ENCODE results near the gene BBS7. TPM values are rescaled to one million over a fixed set of nuclear protein-coding genes. Genes with fewer than 3 reads are reported as not detected.

BBS7 gene
- total and polyA plus RNA-seq, 2 of the 13 experiments (the other 11 are each of a cell fraction or from before 2014, with no cell fraction given) = 9.0 to 15.7 TPM

DNA sequence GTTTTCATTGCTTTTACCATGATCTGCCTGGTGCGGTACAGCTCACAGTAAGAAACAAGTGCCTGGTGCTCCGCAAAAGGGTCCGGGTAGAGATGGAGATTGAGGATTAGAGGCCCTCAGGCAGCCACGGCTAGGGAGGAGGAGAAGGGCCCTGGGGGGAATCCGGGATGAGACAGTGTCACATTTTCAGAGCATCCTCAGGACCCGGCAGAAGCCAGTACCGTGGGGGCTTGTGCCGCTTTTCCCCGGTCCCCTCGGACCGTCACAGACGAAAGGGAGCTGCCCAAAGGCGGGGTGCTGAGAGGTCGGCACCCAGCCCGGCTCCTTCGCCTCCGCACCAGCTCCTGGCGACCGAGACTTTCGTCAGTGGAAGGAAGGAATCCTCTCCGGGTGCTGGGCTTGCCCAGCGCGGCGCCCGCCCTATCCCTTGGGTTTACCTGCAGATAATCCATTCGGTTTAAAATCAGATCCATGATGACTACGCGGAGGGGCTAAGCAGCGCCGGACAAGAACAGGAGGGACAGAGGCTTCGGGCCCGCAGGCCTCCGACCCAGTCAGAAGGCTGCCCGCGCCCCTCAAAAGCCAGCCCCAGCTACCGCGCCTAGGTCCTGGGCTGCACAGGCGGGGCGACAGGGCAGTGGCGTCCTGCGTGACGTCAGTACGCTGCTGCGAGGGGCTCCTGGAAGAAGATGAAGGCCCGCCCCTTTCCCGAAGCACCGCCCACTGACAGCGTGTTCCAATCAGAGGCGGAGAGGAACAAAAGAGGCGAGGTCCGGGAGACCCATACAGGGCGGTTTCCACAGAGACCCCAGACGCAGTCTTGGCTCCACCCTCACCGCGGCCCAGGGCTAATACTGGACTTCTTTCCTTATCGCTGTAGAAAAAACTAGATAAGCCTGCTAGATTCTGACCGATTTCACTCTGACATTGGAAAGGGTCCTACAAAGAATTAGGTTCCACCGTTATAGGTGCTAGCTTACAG lies at the start of gene BBS7 (continued):
- TF ChIP-seq SOX6 (IDR thresholded peaks at IDR 0.05) = no peak
- TF ChIP-seq SOX6 (CRISPR knock-in tag; IDR thresholded peaks at IDR 0.05) = peak; percentile 48
- TF ChIP-seq ZNF619 (CRISPR knock-in tag; IDR thresholded peaks at IDR 0.05) = no peak
- peak; percentile 62; the same call in 1 of the 2 replicates for TF ChIP-seq RNF2 (conservative IDR thresholded peaks at IDR 0.05; ENCODE audit: low read depth)
- TF ChIP-seq, protein P1, sequence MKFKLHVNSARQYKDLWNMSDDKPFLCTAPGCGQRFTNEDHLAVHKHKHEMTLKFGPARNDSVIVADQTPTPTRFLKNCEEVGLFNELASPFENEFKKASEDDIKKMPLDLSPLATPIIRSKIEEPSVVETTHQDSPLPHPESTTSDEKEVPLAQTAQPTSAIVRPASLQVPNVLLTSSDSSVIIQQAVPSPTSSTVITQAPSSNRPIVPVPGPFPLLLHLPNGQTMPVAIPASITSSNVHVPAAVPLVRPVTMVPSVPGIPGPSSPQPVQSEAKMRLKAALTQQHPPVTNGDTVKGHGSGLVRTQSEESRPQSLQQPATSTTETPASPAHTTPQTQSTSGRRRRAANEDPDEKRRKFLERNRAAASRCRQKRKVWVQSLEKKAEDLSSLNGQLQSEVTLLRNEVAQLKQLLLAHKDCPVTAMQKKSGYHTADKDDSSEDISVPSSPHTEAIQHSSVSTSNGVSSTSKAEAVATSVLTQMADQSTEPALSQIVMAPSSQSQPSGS (CRISPR knock-in tag; IDR thresholded peaks at IDR 0.05) = peak; percentile 83
- 0 out of 2 replicates have a peak, but pooled peaks have one; percentile 54 for TF ChIP-seq TP53 (CRISPR knock-in tag; conservative IDR thresholded peaks at IDR 0.05)
- TF ChIP-seq ZNF331 (CRISPR knock-in tag; IDR thresholded peaks at IDR 0.05) = peak; percentile 33; the same call in 1 of the 2 replicates
- peak; percentile 79 for TF ChIP-seq YEATS4 (CRISPR knock-in tag; IDR thresholded peaks at IDR 0.05; ENCODE audit: borderline replicate concordance)
- peak; percentile 24; the same call in 1 of the 2 replicates for TF ChIP-seq MED1 (CRISPR knock-in tag; IDR thresholded peaks at IDR 0.05)
- TF ChIP-seq MAFF (IDR thresholded peaks at IDR 0.05; ENCODE audit: low read depth, low read length) = no peak
- no peak for TF ChIP-seq ZFAT (CRISPR knock-in tag; conservative IDR thresholded peaks at IDR 0.05)
- no peak for TF ChIP-seq ZNF879 (CRISPR knock-in tag; IDR thresholded peaks at IDR 0.05)
- TF ChIP-seq, protein P2, sequence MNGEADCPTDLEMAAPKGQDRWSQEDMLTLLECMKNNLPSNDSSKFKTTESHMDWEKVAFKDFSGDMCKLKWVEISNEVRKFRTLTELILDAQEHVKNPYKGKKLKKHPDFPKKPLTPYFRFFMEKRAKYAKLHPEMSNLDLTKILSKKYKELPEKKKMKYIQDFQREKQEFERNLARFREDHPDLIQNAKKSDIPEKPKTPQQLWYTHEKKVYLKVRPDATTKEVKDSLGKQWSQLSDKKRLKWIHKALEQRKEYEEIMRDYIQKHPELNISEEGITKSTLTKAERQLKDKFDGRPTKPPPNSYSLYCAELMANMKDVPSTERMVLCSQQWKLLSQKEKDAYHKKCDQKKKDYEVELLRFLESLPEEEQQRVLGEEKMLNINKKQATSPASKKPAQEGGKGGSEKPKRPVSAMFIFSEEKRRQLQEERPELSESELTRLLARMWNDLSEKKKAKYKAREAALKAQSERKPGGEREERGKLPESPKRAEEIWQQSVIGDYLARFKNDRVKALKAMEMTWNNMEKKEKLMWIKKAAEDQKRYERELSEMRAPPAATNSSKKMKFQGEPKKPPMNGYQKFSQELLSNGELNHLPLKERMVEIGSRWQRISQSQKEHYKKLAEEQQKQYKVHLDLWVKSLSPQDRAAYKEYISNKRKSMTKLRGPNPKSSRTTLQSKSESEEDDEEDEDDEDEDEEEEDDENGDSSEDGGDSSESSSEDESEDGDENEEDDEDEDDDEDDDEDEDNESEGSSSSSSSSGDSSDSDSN (CRISPR knock-in tag; IDR thresholded peaks at IDR 0.05) = peak; percentile 82
- TF ChIP-seq MZF1 (CRISPR knock-in tag; IDR thresholded peaks at IDR 0.05; ENCODE audit: borderline replicate concordance) = no peak
- TF ChIP-seq, protein P3, sequence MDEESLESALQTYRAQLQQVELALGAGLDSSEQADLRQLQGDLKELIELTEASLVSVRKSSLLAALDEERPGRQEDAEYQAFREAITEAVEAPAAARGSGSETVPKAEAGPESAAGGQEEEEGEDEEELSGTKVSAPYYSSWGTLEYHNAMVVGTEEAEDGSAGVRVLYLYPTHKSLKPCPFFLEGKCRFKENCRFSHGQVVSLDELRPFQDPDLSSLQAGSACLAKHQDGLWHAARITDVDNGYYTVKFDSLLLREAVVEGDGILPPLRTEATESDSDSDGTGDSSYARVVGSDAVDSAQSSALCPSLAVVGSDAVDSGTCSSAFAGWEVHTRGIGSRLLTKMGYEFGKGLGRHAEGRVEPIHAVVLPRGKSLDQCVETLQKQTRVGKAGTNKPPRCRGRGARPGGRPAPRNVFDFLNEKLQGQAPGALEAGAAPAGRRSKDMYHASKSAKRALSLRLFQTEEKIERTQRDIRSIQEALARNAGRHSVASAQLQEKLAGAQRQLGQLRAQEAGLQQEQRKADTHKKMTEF (CRISPR knock-in tag; IDR thresholded peaks at IDR 0.05) = peak; percentile 65; the same call in 1 of the 2 replicates
- no peak for TF ChIP-seq BRCA1 (CRISPR knock-in tag; IDR thresholded peaks at IDR 0.05)
- TF ChIP-seq ZNF614 (CRISPR knock-in tag; IDR thresholded peaks at IDR 0.05; ENCODE audit: borderline replicate concordance) = no peak
- no peak for TF ChIP-seq ZSCAN31 (CRISPR knock-in tag; IDR thresholded peaks at IDR 0.05; ENCODE audit: low read depth)
- TF ChIP-seq ELF4 (CRISPR knock-in tag; IDR thresholded peaks at IDR 0.05; ENCODE audit: borderline replicate concordance) = 0 out of 2 replicates have a peak, but pooled peaks have one; percentile 29
- TF ChIP-seq CBX1 (IDR thresholded peaks at IDR 0.05; ENCODE audit: low read depth) = peak; percentile 76
- peak; percentile 68 for TF ChIP-seq NFYB (CRISPR knock-in tag; IDR thresholded peaks at IDR 0.05)
- TF ChIP-seq TCF7L2 (IDR thresholded peaks at IDR 0.05; ENCODE audit: low read depth, low read length) = no peak

Measured in HepG2 (cell line).